Endothelial cell (in vitro differentiated cells): ENCODE data around the gene ATP5PD. TPM values are rescaled to one million over a fixed set of nuclear protein-coding genes. Genes with fewer than 3 reads are reported as not detected.

Experiments
- DNase-seq: peaks from one replicate; pipeline ENCODE4 v3.0.0; 2021; ENCODE audit warnings: low spot score
- H3K27ac Mint-ChIP-seq: one replicate; pipeline ENCODE4 v1.8.0; 2021; ENCODE audit warnings: mixed read lengths, inconsistent platforms; ENCODE audit not compliant: unreplicated experiment
- H3K27me3 Mint-ChIP-seq: one replicate; pipeline ENCODE4 v1.8.0; 2021; ENCODE audit warnings: mild to moderate bottlenecking, moderate library complexity, mixed read lengths, inconsistent platforms; ENCODE audit not compliant: unreplicated experiment
- H3K36me3 Mint-ChIP-seq: one replicate; pipeline ENCODE4 v1.8.0; 2021; ENCODE audit warnings: mild to moderate bottlenecking, low read depth, mixed read lengths, inconsistent platforms; ENCODE audit not compliant: unreplicated experiment
- H3K4me1 Mint-ChIP-seq: one replicate; pipeline ENCODE4 v1.8.0; 2021; ENCODE audit warnings: mild to moderate bottlenecking, mixed read lengths, inconsistent platforms; ENCODE audit not compliant: unreplicated experiment
- H3K4me3 Mint-ChIP-seq: one replicate; pipeline ENCODE4 v1.8.0; 2021; ENCODE audit warnings: mild to moderate bottlenecking, mixed read lengths, inconsistent platforms; ENCODE audit not compliant: unreplicated experiment
- H3K9me3 Mint-ChIP-seq: one replicate; pipeline ENCODE4 v1.8.0; 2021; ENCODE audit warnings: mixed read lengths, inconsistent platforms; ENCODE audit not compliant: unreplicated experiment
- CTCF ChIP-seq: fragments of 200-600 bp; sonication (generic); IDR thresholded peaks from one replicate; pipeline ENCODE4 v1.5.0; 2021; ENCODE audit warnings: antibody characterized with exemption; ENCODE audit not compliant: unreplicated experiment
- total RNA-seq: library from RNA; stranded (reverse); fragmentation: NEBNext Ultra II Directional; extraction: Animal tissue kit (Norgen Biotek cat#: 25700); gene quantifications from one replicate; pipeline ENCODE4 v1.2.1, GENCODE V29; 2021; ENCODE audit not compliant: unreplicated experiment

The ATP5PD gene
- total RNA-seq, 1 donor from 2014 or later, result 179 TPM

DNA sequence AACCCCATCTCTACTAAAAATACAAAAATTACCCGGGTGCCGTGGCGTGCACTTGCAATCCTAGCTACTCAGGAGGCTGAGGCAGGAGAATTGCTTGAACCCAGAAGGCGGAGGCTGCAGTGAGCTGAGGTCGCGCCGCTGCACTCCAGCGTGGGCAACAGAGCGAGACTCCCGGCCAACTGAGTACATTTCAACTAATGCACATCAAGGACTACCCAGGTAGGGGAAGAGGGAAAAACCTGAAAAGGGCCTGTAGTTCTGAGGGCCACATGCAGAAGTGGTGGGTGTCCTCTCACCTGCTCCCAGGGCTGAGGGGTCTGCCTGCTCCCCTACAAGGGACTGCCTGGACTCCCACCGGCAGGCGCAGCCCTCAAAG, 40.4 kb upstream of the ATP5PD start:
- H3K4me1 Mint-ChIP-seq, result peaks cover 58% of the 10 kb centered on the region
- no peaks in the 10 kb centered on the region for H3K9me3 Mint-ChIP-seq

GRCh38 chr17:75086496-75087181, 39.9 kb upstream of the ATP5PD start:
- peaks cover 15% of the 10 kb centered on the region for H3K27me3 Mint-ChIP-seq
- peak overlapping the region; percentile 87 for H3K27ac Mint-ChIP-seq
- peak overlapping the region; percentile 81 for H3K4me3 Mint-ChIP-seq
- H3K36me3 Mint-ChIP-seq, result peaks cover 3% of the 10 kb centered on the region
- H3K4me1 Mint-ChIP-seq, result peaks cover 53% of the 10 kb centered on the region
- DNase-seq, result no peak
- no peaks in the 10 kb centered on the region for H3K9me3 Mint-ChIP-seq
- TF ChIP-seq CTCF, result no peak

More for the DNA sequence above, 40.4 kb upstream of the ATP5PD start:
- Mint-ChIP-seq H3K36me3 (peaks cover 8% of the 10 kb centered on the region), H3K27ac (peak overlapping the region; percentile 87), H3K27me3 (peaks cover 20% of the 10 kb centered on the region), H3K4me3 (peak overlapping the region; percentile 80)
- no peak for TF ChIP-seq CTCF
- no peak for DNase-seq

GRCh38 chr17:75084039-75084660, 37.4 kb upstream of the ATP5PD start:
- TF ChIP-seq CTCF, result no peak
- Mint-ChIP-seq H3K36me3 (no peaks in the 10 kb centered on the region), H3K9me3 (no peaks in the 10 kb centered on the region), H3K27me3 (peaks cover 7% of the 10 kb centered on the region), H3K4me1 (peaks cover 29% of the 10 kb centered on the region), H3K27ac (no peak overlapping the region), H3K4me3 (no peak overlapping the region)
- DNase-seq, result no peak

DNA sequence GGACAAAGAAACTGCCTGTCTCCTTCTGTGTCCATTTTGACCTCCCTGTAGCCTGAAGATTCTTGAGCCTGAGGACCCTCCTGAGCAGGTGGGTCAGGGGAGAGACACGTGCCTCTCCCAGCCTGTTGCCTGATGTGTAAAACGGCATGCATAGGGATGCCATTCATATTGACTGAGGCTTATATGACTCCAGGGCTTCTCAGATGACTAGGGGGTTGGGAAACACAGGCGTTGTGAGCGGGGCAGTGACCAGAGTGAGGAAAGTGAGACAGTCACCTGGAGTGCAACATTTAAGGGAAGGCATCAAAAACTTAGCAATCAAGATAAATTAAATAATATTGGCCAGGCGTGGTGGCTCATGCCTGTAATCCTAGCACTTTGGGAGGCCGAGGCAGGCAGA, 35.9 kb upstream of the ATP5PD start:
- TF ChIP-seq CTCF, result no peak
- Mint-ChIP-seq H3K36me3 (no peaks in the 10 kb centered on the region), H3K4me3 (peak overlapping the region; percentile 7), H3K9me3 (no peaks in the 10 kb centered on the region), H3K27ac (peak overlapping the region; percentile 27), H3K4me1 (peaks cover 22% of the 10 kb centered on the region), H3K27me3 (peaks cover 6% of the 10 kb centered on the region)
- DNase-seq, result no peak
